Measurements from ENCODE around the gene TXLNB. TPM values are rescaled to one million over a fixed set of nuclear protein-coding genes. Genes with fewer than 3 reads are reported as not detected.

Gene TXLNB
- total and polyA plus RNA-seq, 2 donors, result 6.3 to 11.2 TPM

DNA sequence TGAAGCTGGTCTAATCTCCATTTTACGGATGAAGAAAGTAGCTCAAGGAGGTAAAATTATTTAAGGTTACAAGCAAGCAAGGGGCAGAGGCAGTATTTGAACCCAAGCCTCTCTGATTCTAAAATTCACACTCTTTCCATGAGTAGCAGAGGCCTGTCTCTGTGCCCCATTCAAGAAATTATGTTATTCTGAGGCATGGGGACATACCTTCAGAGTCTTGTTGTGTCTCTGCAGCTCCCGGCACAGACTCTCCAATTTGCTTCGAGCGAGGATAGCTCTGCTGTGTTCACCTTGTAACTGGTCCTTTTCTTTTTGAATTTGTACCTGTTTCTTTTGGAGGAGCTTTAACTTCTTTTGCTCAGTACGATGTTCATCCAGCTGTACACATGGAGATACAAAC lies 21.5 kb downstream of the TXLNB start:
- Histone ChIP-seq H3K27ac (ENCODE audit: low read depth in 1 of 2, low read length in 1 of 2) (no peak overlapping the region), H3K4me1 (ENCODE audit: control insufficient read depth in 2 of 2, insufficient read depth in 2 of 2, low read length in 2 of 2) (no peaks in the 10 kb centered on the region), H3K36me3 (ENCODE audit: control insufficient read depth in 2 of 2, insufficient read depth in 2 of 2, low read length in 1 of 2) (no peaks in the 10 kb centered on the region), H3K9me3 (ENCODE audit: control insufficient read depth in 2 of 2, insufficient read depth in 1 of 2, low read length in 1 of 2) (no peaks in the 10 kb centered on the region), H3K27me3 (ENCODE audit: control insufficient read depth in 2 of 2, insufficient read depth in 1 of 2, low read length in 1 of 2) (no peaks in the 10 kb centered on the region), H3K4me3 (ENCODE audit: low read length in 2 of 2) (no peak overlapping the region)
- 98% methylated on average over 5 of the region's 5 CpGs for WGBS
- no peak for DNase-seq (ENCODE audit: low read depth in 6 of 9, low spot score in 9 of 9)

DNA sequence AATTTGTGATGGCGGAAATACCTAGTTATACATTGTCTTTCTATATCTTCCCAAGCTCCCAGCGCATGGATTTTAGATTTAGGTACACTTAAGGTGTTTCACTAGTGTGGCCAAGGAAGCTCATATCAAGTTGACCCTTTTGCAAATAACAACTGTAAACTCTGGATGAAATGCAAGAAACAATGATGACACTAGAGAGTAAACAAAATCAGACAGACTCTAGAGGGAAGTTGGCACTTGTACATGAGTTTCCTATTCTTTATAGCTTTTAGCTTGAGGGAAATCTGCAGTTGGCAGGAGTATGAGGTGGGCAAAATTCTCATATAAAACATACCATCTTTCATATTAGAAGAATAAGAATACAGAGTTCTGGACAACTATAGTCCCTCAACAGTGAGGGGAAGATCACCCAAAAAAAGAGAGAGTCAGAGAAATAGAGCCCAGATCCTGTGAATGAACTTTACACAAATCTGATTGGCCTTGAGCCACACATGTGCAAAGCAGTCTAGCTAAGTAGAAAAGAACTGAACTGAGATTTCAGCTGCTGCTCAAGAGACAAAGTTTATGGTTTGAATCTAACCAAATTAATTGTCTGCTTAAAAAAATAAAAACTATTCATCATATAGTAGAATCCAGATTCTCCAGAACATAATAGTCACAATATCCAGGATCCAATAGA lies 26.1 kb downstream of the TXLNB start:
- 94% methylated on average over 2 of the region's 2 CpGs for WGBS
- Histone ChIP-seq H3K27me3 (ENCODE audit: control insufficient read depth in 2 of 2, insufficient read depth in 1 of 2, low read length in 1 of 2) (no peaks in the 10 kb centered on the region), H3K4me3 (ENCODE audit: low read length in 2 of 2) (no peak overlapping the region), H3K36me3 (ENCODE audit: control insufficient read depth in 2 of 2, insufficient read depth in 2 of 2, low read length in 1 of 2) (peaks cover 0 to 5% of the 10 kb centered on the region in 2 donors), H3K4me1 (ENCODE audit: control insufficient read depth in 2 of 2, insufficient read depth in 2 of 2, low read length in 2 of 2) (peaks cover 3 to 8% of the 10 kb centered on the region in 2 donors), H3K9me3 (ENCODE audit: control insufficient read depth in 2 of 2, insufficient read depth in 1 of 2, low read length in 1 of 2) (no peaks in the 10 kb centered on the region), H3K27ac (ENCODE audit: low read depth in 1 of 2, low read length in 1 of 2) (no peak overlapping the region)
- DNase-seq (ENCODE audit: low read depth in 6 of 9, low spot score in 9 of 9), result no peak

DNA sequence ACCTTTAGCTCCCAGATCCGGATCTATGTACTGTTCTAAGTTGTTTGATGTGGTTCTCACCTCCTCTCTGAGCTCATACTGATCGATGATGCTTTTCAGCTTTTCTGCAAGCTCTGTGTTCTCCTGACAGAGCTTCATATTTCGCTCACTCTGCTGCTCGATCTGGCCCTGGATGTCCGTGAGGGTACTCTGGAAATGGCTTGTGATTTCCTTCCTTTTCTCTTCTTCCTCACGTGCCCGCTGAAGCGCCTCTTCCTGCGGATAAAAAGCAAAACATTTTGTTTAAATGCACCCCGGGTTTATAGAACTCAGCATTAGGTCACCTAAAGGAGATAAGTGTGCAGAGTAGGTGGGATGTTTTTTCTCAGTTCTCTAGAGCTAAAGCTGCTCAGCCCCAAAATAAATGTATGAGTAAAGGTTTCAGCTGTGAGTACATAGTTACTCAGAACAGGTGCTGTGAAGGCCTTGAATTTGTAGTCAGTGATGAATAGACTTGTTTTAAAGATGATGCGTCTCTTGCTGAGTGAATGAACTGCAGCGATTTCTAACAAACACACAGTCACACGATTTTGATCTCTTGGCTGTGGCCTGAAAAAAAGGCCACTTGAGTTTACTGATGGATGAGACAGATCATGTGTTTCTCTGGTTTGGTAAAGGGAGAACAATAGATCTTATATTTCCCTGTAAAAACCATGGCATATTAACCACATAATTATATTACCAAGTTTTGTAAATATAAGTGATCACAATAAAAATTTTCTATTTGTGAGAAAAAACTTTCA lies 29.1 kb downstream of the TXLNB start:
- Histone ChIP-seq H3K27me3 (ENCODE audit: control insufficient read depth in 2 of 2, insufficient read depth in 1 of 2, low read length in 1 of 2) (no peaks in the 10 kb centered on the region), H3K4me1 (ENCODE audit: control insufficient read depth in 2 of 2, insufficient read depth in 2 of 2, low read length in 2 of 2) (peaks cover 3 to 8% of the 10 kb centered on the region in 2 donors), H3K36me3 (ENCODE audit: control insufficient read depth in 2 of 2, insufficient read depth in 2 of 2, low read length in 1 of 2) (peaks cover 0 to 6% of the 10 kb centered on the region in 2 donors), H3K9me3 (ENCODE audit: control insufficient read depth in 2 of 2, insufficient read depth in 1 of 2, low read length in 1 of 2) (no peaks in the 10 kb centered on the region), H3K4me3 (ENCODE audit: low read length in 2 of 2) (no peak overlapping the region), H3K27ac (ENCODE audit: low read depth in 1 of 2, low read length in 1 of 2) (peak overlapping the region in 1 of 2 donors; percentile 23)
- WGBS, result 74% methylated on average over 13 of the region's 13 CpGs
- no peak for DNase-seq (ENCODE audit: low read depth in 6 of 9, low spot score in 9 of 9)

DNA sequence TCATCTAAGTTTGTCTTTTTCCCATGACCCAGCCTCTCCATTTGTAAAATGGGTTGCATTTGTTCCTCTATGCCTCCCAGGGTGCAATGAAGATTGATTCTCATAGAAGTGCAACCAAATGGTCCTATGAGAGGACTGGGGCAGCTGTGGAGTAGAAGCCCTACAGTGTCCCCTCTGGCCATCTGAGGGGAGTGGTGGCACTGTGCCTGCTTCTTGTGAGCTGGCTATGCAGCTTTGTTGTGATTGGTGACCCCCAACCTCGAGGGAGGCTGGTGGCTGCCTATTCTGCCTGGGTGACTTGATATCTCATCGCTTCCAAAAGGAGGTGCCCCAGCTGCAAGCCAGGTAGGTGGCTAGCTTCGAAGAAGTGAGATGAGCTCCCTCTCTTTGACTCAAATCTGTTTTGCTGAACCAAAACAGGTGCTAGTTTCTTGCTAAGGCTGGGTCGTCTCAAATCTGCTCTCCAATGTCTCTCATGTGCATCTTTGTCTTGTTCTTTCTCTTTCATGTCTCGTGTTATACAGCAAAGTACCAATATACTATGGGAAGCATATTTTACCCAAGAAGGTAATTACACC lies 33.9 kb downstream of the TXLNB start:
- DNase-seq (ENCODE audit: low read depth in 6 of 9, low spot score in 9 of 9), result no peak
- no peak overlapping the region for H3K27ac ChIP-seq (ENCODE audit: low read depth in 1 of 2, low read length in 1 of 2)
- H3K9me3 ChIP-seq (ENCODE audit: control insufficient read depth in 2 of 2, insufficient read depth in 1 of 2, low read length in 1 of 2), result no peaks in the 10 kb centered on the region
- 91% methylated on average over 5 of the region's 5 CpGs for WGBS
- no peak overlapping the region for H3K4me3 ChIP-seq (ENCODE audit: low read length in 2 of 2)
- H3K4me1 ChIP-seq (ENCODE audit: control insufficient read depth in 2 of 2, insufficient read depth in 2 of 2, low read length in 2 of 2), result peaks cover 3 to 7% of the 10 kb centered on the region in 2 donors
- peaks cover 3 to 6% of the 10 kb centered on the region in 2 donors for H3K36me3 ChIP-seq (ENCODE audit: control insufficient read depth in 2 of 2, insufficient read depth in 2 of 2, low read length in 1 of 2)
- H3K27me3 ChIP-seq (ENCODE audit: control insufficient read depth in 2 of 2, insufficient read depth in 1 of 2, low read length in 1 of 2), result no peaks in the 10 kb centered on the region

DNA sequence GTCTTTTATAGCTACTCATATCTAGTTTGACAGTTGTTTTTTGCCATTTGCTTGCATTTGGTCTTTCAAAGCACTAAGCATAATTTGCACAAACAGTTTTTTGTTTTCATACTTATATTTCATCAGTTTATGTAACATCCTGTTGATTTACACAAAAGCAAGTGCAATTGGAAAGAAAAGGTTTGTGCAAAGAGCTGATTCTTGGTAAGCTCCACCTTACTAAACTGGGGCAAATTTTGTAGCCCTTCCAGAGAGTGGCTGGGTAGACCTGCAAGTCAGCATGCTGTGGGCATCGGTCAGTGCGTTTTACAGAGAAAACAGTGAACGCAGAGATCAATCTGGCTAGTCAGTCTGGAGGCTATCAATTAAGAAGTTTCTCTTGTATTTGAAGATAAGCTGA lies 34.5 kb downstream of the TXLNB start:
- Histone ChIP-seq H3K27ac (ENCODE audit: low read depth in 1 of 2, low read length in 1 of 2) (no peak overlapping the region), H3K4me3 (ENCODE audit: low read length in 2 of 2) (no peak overlapping the region), H3K9me3 (ENCODE audit: control insufficient read depth in 2 of 2, insufficient read depth in 1 of 2, low read length in 1 of 2) (no peaks in the 10 kb centered on the region), H3K4me1 (ENCODE audit: control insufficient read depth in 2 of 2, insufficient read depth in 2 of 2, low read length in 2 of 2) (peaks cover 0 to under 1% of the 10 kb centered on the region in 2 donors), H3K27me3 (ENCODE audit: control insufficient read depth in 2 of 2, insufficient read depth in 1 of 2, low read length in 1 of 2) (no peaks in the 10 kb centered on the region), H3K36me3 (ENCODE audit: control insufficient read depth in 2 of 2, insufficient read depth in 2 of 2, low read length in 1 of 2) (peaks cover 3 to 6% of the 10 kb centered on the region in 2 donors)
- 97% methylated on average over 3 of the region's 3 CpGs for WGBS
- DNase-seq (ENCODE audit: low read depth in 6 of 9, low spot score in 9 of 9), result no peak

DNA sequence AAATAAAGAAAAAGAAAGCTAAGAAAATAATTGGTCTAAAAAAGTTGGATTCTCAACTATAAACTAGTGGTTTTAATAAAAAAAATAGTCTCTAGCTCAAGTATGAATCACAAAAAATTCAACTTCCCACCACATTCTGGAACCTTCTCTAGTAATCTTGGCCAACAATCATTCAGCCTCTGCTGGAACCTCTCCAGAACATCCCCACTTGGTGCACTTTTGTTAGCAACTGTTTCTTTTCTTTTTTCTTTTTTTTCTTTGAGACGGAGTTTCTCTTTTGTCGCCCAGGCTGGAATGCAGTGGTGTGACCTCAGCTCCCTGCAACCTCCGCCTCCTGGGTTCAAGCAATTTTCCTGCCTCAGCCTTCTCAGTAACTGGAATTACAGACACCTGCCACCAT lies 35.7 kb downstream of the TXLNB start:
- H3K4me1 ChIP-seq (ENCODE audit: control insufficient read depth in 2 of 2, insufficient read depth in 2 of 2, low read length in 2 of 2), result no peaks in the 10 kb centered on the region
- no peak overlapping the region for H3K27ac ChIP-seq (ENCODE audit: low read depth in 1 of 2, low read length in 1 of 2)
- DNase-seq (ENCODE audit: low read depth in 6 of 9, low spot score in 9 of 9), result no peak
- peaks cover 3 to 5% of the 10 kb centered on the region in 2 donors for H3K36me3 ChIP-seq (ENCODE audit: control insufficient read depth in 2 of 2, insufficient read depth in 2 of 2, low read length in 1 of 2)
- 95% methylated on average over 3 of the region's 3 CpGs for WGBS
- no peaks in the 10 kb centered on the region for H3K27me3 ChIP-seq (ENCODE audit: control insufficient read depth in 2 of 2, insufficient read depth in 1 of 2, low read length in 1 of 2)
- no peak overlapping the region for H3K4me3 ChIP-seq (ENCODE audit: low read length in 2 of 2)
- H3K9me3 ChIP-seq (ENCODE audit: control insufficient read depth in 2 of 2, insufficient read depth in 1 of 2, low read length in 1 of 2), result no peaks in the 10 kb centered on the region

DNA sequence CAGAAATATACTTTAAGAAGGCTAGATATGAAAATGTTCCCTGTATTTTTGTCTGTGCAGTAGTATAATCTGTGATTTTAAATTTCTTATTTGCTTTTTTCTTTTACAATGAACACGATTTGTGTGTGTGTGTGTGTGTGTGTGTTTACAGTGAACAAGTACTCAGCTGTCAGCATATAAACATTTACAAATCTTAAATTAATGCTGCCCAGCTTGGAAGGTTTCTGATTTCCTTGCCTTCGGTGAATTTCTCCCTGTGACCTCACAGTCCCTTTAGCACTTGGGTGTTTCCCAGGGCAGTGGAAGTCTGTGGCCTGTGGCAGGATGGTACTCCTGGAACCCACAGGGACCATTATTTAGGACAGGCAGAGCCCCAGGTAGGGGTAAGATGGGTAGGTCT lies 37.6 kb downstream of the TXLNB start:
- 94% methylated on average over 2 of the region's 2 CpGs for WGBS
- no peak overlapping the region for H3K4me3 ChIP-seq (ENCODE audit: low read length in 2 of 2)
- H3K27ac ChIP-seq (ENCODE audit: low read depth in 1 of 2, low read length in 1 of 2), result no peak overlapping the region
- no peak for DNase-seq (ENCODE audit: low read depth in 6 of 9, low spot score in 9 of 9)
- no peaks in the 10 kb centered on the region for H3K4me1 ChIP-seq (ENCODE audit: control insufficient read depth in 2 of 2, insufficient read depth in 2 of 2, low read length in 2 of 2)
- no peaks in the 10 kb centered on the region for H3K27me3 ChIP-seq (ENCODE audit: control insufficient read depth in 2 of 2, insufficient read depth in 1 of 2, low read length in 1 of 2)
- H3K9me3 ChIP-seq (ENCODE audit: control insufficient read depth in 2 of 2, insufficient read depth in 1 of 2, low read length in 1 of 2), result no peaks in the 10 kb centered on the region
- peaks cover 0 to 3% of the 10 kb centered on the region in 2 donors for H3K36me3 ChIP-seq (ENCODE audit: control insufficient read depth in 2 of 2, insufficient read depth in 2 of 2, low read length in 1 of 2)

DNA sequence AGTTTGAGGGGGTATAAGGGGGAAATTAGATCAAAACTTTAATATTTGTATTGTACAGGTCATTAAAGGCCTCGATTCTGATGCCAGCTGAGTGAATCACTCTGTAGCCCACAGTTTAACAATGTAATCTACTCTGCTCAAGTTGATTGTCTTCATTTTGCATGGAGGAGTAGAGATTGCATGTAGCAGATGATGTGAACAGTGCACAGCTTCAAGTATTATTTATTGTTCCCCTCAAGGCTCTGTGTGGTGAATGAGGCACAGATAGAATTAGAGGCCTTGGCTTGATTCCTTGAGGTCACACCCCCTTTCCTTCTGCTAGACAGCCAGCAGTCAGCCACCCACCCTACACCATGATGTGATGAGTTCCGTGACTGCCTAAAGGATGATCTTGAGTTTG lies 38.1 kb downstream of the TXLNB start:
- 98% methylated on average over 2 of the region's 2 CpGs for WGBS
- Histone ChIP-seq H3K36me3 (ENCODE audit: control insufficient read depth in 2 of 2, insufficient read depth in 2 of 2, low read length in 1 of 2) (peaks cover 0 to 3% of the 10 kb centered on the region in 2 donors), H3K4me3 (ENCODE audit: low read length in 2 of 2) (no peak overlapping the region), H3K27me3 (ENCODE audit: control insufficient read depth in 2 of 2, insufficient read depth in 1 of 2, low read length in 1 of 2) (no peaks in the 10 kb centered on the region), H3K4me1 (ENCODE audit: control insufficient read depth in 2 of 2, insufficient read depth in 2 of 2, low read length in 2 of 2) (no peaks in the 10 kb centered on the region), H3K27ac (ENCODE audit: low read depth in 1 of 2, low read length in 1 of 2) (no peak overlapping the region), H3K9me3 (ENCODE audit: control insufficient read depth in 2 of 2, insufficient read depth in 1 of 2, low read length in 1 of 2) (no peaks in the 10 kb centered on the region)
- DNase-seq (ENCODE audit: low read depth in 6 of 9, low spot score in 9 of 9), result no peak

DNA sequence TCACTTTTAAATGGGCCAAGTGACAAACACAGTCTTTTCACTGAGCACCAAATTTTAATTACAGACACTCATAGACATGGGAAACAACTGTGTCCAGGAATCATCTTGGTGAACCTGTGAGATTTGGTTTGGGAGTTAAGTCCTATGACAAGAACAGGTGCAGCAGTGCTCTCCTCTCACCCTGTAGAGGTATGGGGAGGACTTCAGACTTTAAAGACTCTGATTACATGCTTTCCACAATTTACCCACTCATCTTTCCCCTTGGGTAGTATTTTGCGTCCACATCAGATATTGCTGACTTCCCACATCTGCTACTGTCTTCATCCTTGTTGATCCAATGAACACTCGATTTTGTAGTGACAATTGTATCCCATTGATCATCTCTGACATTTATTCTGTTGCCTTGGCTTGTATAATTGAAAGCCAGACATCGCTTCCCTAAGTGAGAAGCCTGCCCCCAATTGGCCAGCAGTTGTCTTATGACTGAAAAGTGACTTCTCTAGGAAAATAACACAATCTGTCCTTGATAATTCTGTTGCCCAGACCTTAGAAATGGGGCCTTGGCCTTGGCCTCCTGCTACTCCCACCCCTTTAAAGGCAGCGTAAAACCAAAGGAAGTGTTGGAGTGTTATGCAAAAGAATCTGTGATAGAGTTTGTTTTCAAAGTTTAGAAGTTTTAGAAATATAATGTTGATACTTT lies 40.0 kb downstream of the TXLNB start:
- 96% methylated on average over 4 of the region's 4 CpGs for WGBS
- Histone ChIP-seq H3K36me3 (ENCODE audit: control insufficient read depth in 2 of 2, insufficient read depth in 2 of 2, low read length in 1 of 2) (peaks cover 0 to 3% of the 10 kb centered on the region in 2 donors), H3K27ac (ENCODE audit: low read depth in 1 of 2, low read length in 1 of 2) (no peak overlapping the region), H3K9me3 (ENCODE audit: control insufficient read depth in 2 of 2, insufficient read depth in 1 of 2, low read length in 1 of 2) (no peaks in the 10 kb centered on the region), H3K4me1 (ENCODE audit: control insufficient read depth in 2 of 2, insufficient read depth in 2 of 2, low read length in 2 of 2) (no peaks in the 10 kb centered on the region), H3K4me3 (ENCODE audit: low read length in 2 of 2) (no peak overlapping the region), H3K27me3 (ENCODE audit: control insufficient read depth in 2 of 2, insufficient read depth in 1 of 2, low read length in 1 of 2) (no peaks in the 10 kb centered on the region)
- no peak for DNase-seq (ENCODE audit: low read depth in 6 of 9, low spot score in 9 of 9)
